Neutrophil (primary cell): ENCODE data around the gene COX7A2.

Source experiments
- H3K27ac ChIP-seq: fragments of 200-600 bp; sonication (generic); 2 replicates; pipeline ENCODE4 v1.5.1; 2016; ENCODE audit warnings: mild to moderate bottlenecking, moderate library complexity
- H3K27me3 ChIP-seq: fragments of 200-600 bp; sonication (generic); 2 replicates; pipeline ENCODE4 v1.6.0; 2016; ENCODE audit warnings: mild to moderate bottlenecking
- H3K36me3 ChIP-seq: fragments of 200-600 bp; sonication (generic); 2 replicates; pipeline ENCODE4 v1.5.1; 2017
- H3K4me1 ChIP-seq, 2 experiments: fragments of 200-600 bp in 1 of 2; sonication (generic) in 1 of 2; 1 replicate in 1 of 2; 2 replicates in 1 of 2; pipeline versions ENCODE4 v1.5.1 to v1.6.1; 2013 to 2016; ENCODE audit warnings: low read depth in 1 of 2, low read length in 1 of 2, mild to moderate bottlenecking in 1 of 2, moderate library complexity in 1 of 2; ENCODE audit not compliant: control insufficient read depth in 1 of 2, insufficient read depth in 1 of 2
- H3K4me3 ChIP-seq, 2 experiments: fragments of 200-600 bp in 1 of 2; sonication (generic) in 1 of 2; 1 replicate in 1 of 2; 2 replicates in 1 of 2; pipeline ENCODE4 v1.5.1; 2013 to 2016; ENCODE audit warnings: low read depth in 1 of 2, low read length in 1 of 2, mild to moderate bottlenecking in 1 of 2, moderate library complexity in 1 of 2
- H3K9me3 ChIP-seq: fragments of 200-600 bp; sonication (generic); 2 replicates; pipeline ENCODE4 v1.5.1; 2016
- CTCF ChIP-seq: fragments of 200-600 bp; sonication (generic); IDR thresholded peaks from 2 replicates; pipeline ENCODE4 v1.5.1; 2016; ENCODE audit warnings: antibody characterized with exemption

COX7A2 gene

DNA sequence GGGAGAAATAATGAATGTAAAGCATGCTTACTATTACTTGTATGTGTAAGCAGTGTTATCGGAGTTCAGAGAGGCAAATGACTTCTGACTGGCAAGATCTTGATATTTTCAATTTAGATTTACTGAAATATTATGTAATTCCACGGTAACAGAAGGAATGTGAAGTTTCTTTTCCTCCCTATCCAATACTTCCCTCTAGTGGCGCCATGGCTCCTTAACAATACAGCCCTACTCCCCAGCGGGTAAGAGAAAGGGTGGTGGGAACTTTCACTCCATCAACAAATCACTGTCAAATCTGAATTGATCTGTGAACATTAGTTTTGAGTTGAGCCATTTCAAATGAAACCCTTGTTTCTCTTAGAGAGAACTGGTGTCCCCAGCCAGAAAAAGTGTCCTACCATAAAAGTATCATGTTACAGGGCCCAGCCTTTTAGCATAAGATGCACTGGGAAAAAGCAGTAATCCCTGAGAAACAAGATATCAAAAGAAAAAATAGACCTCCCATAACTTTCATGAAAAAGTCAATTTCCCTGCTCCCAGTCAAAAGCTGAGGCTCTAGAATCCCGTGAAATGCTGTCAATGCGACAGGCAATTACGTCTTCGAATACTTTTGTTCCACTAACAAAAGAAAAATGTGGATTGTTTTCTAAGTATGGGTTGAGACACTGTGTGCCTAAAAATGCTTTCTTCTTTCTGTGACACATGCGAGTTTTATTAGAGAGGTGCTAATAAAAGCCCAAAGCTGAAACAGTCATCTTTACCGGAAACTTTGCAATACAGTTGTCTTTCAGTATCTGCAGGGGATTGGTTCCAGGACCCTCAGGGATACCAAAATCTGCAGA is 12.9 kb downstream of the COX7A2 start:
- Histone ChIP-seq H3K36me3 (peaks cover 2% of the 10 kb centered on the region), H3K9me3 (no peaks in the 10 kb centered on the region)
- no peak for TF ChIP-seq CTCF

GRCh38 chr6:75224303-75224926 is 19.2 kb downstream of the COX7A2 start:
- no peak overlapping the region for H3K27ac ChIP-seq
- no peaks in the 10 kb centered on the region for H3K4me1 ChIP-seq
- no peaks in the 10 kb centered on the region for H3K36me3 ChIP-seq
- peaks cover 45% of the 10 kb centered on the region for H3K27me3 ChIP-seq
- TF ChIP-seq CTCF, result no peak
- no peak overlapping the region for H3K4me3 ChIP-seq
- no peaks in the 10 kb centered on the region for H3K9me3 ChIP-seq

More for the DNA sequence above, 12.9 kb downstream of the COX7A2 start:
- no peak overlapping the region for H3K4me3 ChIP-seq
- peaks cover 4% of the 10 kb centered on the region for H3K27me3 ChIP-seq
- H3K4me1 ChIP-seq, result no peaks in the 10 kb centered on the region
- H3K27ac ChIP-seq, result no peak overlapping the region

- H3K36me3 ChIP-seq, result no peaks in the 10 kb centered on the region
- H3K9me3 ChIP-seq, result no peaks in the 10 kb centered on the region
- peaks cover 40% of the 10 kb centered on the region for H3K27me3 ChIP-seq
- no peak overlapping the region for H3K4me3 ChIP-seq
- no peak overlapping the region for H3K27ac ChIP-seq
- H3K4me1 ChIP-seq, result no peaks in the 10 kb centered on the region
- TF ChIP-seq CTCF, result no peak
These were observed 20.2 kb downstream of the COX7A2 start for GRCh38 chr6:75223428-75223827.

DNA sequence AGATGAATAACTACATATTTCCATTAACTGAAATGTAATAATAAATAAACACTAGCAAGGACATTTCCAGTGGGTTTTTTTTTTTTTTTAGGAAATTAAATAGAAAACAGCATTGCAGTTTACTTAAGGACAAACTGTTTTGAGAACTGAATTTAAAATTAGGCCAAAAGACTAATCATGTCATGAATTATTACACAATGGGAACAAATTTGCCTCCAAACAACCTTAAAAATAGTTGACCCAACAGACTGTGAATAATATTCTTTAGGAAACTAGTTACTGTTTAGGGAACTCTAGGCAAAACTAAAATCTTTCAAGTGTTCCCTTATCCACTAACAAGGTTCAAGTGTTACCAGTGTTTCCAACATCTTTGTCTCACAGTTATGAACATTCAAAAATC is 21.3 kb downstream of the COX7A2 start:
- peaks cover 48% of the 10 kb centered on the region for H3K27me3 ChIP-seq
- H3K9me3 ChIP-seq, result no peaks in the 10 kb centered on the region
- H3K4me3 ChIP-seq, result no peak overlapping the region
- H3K36me3 ChIP-seq, result no peaks in the 10 kb centered on the region
- H3K4me1 ChIP-seq, result no peaks in the 10 kb centered on the region
- no peak for TF ChIP-seq CTCF
- no peak overlapping the region for H3K27ac ChIP-seq

- Histone ChIP-seq H3K4me1 (no peaks in the 10 kb centered on the region), H3K27ac (no peak overlapping the region), H3K27me3 (peaks cover 48% of the 10 kb centered on the region), H3K4me3 (no peak overlapping the region), H3K36me3 (no peaks in the 10 kb centered on the region), H3K9me3 (no peaks in the 10 kb centered on the region)
- no peak for TF ChIP-seq CTCF
These were observed 22.5 kb downstream of the COX7A2 start for GRCh38 chr6:75221116-75221515.
